Lower leg skin (tissue), 4 donors: Measurements from ENCODE around the gene CFAP54. TPM values are rescaled to one million over a fixed set of nuclear protein-coding genes. Genes with fewer than 3 reads are reported as not detected.

ENCODE experiments used
- DNase-seq, 2 donors: peaks; one replicate each; pipeline ENCODE4 v3.0.0-alpha.2; 2019; ENCODE audit warnings: low spot score in 2 of 2
- H3K4me3 ChIP-seq: fragments of 200-600 bp; sonication (generic); 2 replicates; pipeline ENCODE4 v1.5.1; 2017; ENCODE audit warnings: mild to moderate bottlenecking, low read depth; ENCODE audit not compliant: poor library complexity, severe bottlenecking
- CTCF ChIP-seq, 3 donors: fragments of 450-650 bp; IDR thresholded peaks; one replicate each; pipeline ENCODE4 v1.5.1; 2016; ENCODE audit warnings: antibody characterized with exemption in 3 of 3, mild to moderate bottlenecking in 3 of 3, moderate library complexity in 2 of 3
- POLR2A ChIP-seq, 2 donors: fragments of 450-650 bp; IDR thresholded peaks; one replicate each; pipeline ENCODE4 v1.6.1; 2016 to 2017; ENCODE audit warnings: antibody characterized with exemption in 2 of 2, mild to moderate bottlenecking in 1 of 2, moderate library complexity in 1 of 2
- WGBS, 2 donors: methylation state at CpG; one replicate each; pipeline ENCODE4 v1.1.5; 2018; 5-methylcytosine and 5-hydroxymethylcytosine counted together
- intact Hi-C: fragments of 100-400 bp; cut with DNase I; formaldehyde crosslinking; loops from one replicate; pipeline ENCODE4 v1.15.0; 2023; ENCODE audit warnings: low total_unique reads
- total RNA-seq, 4 donors: library from RNA; depleted of rRNA; stranded (reverse); fragments of >200 nt; gene quantifications; one replicate each; pipeline ENCODE4 v1.1.0, GENCODE V29; 2016

CFAP54 gene
- total RNA-seq, 4 donors from 2014 or later: 0.04 to 0.59 TPM; not detected in 2

GRCh38 chr12:96497855-96498254 lies 8.5 kb downstream of the CFAP54 start:
- no peak overlapping the region for H3K4me3 ChIP-seq
- 67 to 68% methylated on average over 2 of the region's 2 CpGs for WGBS, 2 donors
- intact Hi-C loops: no loop called here
- DNase-seq: no peak
- no peak for TF ChIP-seq POLR2A (IDR thresholded peaks at IDR 0.05)
- no peak for TF ChIP-seq CTCF (IDR thresholded peaks at IDR 0.05)

GRCh38 chr12:96500693-96501092 lies 11.3 kb downstream of the CFAP54 start:
- WGBS, 2 donors: 21 to 25% methylated on average over 3 of the region's 3 CpGs
- no peak for DNase-seq
- no peak overlapping the region for H3K4me3 ChIP-seq
- no peak for TF ChIP-seq CTCF (IDR thresholded peaks at IDR 0.05)
- TF ChIP-seq POLR2A (IDR thresholded peaks at IDR 0.05): no peak
- intact Hi-C loops: no loop called here

- 24 to 45% methylated on average over 5 of the region's 5 CpGs for WGBS, 2 donors
- no peak for DNase-seq
- no peak overlapping the region for H3K4me3 ChIP-seq
- no peak for TF ChIP-seq CTCF (IDR thresholded peaks at IDR 0.05)
- TF ChIP-seq POLR2A (IDR thresholded peaks at IDR 0.05): no peak
- intact Hi-C loops: no loop called here
Observed at GRCh38 chr12:96501133-96501761, 11.9 kb downstream of the CFAP54 start.

GRCh38 chr12:96501908-96502307 lies 12.5 kb downstream of the CFAP54 start:
- no peak overlapping the region for H3K4me3 ChIP-seq
- intact Hi-C loops: no loop called here
- no peak for DNase-seq
- TF ChIP-seq POLR2A (IDR thresholded peaks at IDR 0.05) (no peak), CTCF (IDR thresholded peaks at IDR 0.05) (no peak)

- no peak overlapping the region for H3K4me3 ChIP-seq
- no peak for DNase-seq
- intact Hi-C loops: no loop called here
- TF ChIP-seq CTCF (IDR thresholded peaks at IDR 0.05) (no peak), POLR2A (IDR thresholded peaks at IDR 0.05) (no peak)
Observed at GRCh38 chr12:96502477-96502876, 13.1 kb downstream of the CFAP54 start.

- 87 to 90% methylated on average over 5 to 6 of the region's 6 CpGs for WGBS, 2 donors
- DNase-seq: no peak
- H3K4me3 ChIP-seq: no peak overlapping the region
- TF ChIP-seq POLR2A (IDR thresholded peaks at IDR 0.05): no peak
- TF ChIP-seq CTCF (IDR thresholded peaks at IDR 0.05): no peak
- intact Hi-C loops: no loop called here
Observed at GRCh38 chr12:96502949-96503532, 13.7 kb downstream of the CFAP54 start.
